Bladder microvascular endothelial cell (primary cell): ENCODE data around the gene SKAP1. TPM values are rescaled to one million over a fixed set of nuclear protein-coding genes. Genes with fewer than 3 reads are reported as not detected.

Source experiments
- total RNA-seq: library from RNA; depleted of rRNA; stranded (reverse); fragments of >200 nt; gene quantifications from 2 replicates; pipeline ENCODE4 v1.2.3, GENCODE V29; 2014

The SKAP1 gene
- total RNA-seq: 0.16 TPM in 1 of 2 replicates, not detected in the other

DNA sequence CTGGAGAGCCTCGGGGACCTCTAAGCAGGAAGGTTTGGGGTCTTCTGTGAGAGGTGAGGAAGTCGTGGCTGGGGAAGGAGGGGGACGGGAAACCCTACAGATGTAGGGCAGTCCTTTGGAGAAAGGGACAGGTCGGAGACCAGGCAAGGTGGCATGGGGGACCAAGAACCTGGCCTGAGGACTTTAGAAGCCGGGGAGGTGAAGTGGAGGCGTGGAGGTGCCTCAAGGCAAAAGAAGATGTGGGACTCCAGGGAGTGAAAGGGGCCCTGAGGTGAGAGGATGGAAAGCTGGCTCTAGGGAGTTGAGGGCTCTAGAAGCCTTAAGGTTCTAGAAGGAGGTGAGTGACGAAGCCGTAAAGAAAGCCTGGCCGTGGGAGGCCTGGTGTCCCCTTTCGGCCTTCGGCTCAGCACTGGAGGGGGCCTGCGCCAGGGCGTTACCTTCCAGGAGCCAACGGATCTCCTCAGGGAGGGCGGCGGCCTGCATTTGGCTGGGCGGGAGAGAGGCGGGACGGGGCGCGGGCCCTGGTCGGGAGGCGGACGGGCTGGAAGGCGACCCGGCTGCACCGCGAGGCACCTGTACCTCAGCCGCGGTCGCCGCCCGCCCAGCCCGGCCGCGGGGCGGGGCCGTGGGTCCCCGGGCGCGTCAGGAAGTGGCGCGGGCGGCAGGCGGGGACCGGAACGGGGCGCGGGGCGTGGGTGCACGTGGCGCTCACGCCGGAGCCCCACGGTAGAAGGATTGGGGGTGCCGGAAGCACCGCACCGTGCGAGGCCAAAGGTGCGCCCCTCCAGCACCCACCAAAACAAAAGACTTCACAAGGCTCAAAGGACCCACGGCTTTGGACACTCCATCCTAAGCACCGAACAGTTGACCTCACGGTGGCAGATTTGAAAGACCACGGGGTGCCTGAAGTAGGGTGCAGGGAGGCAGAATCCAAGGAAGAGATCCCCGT lies at the start of gene SKAP1:
SKAP1 (minus strand) TSS at position 577 of the 949 bp plus-strand sequence.

GRCh38 chr17:48107137-48108055 lies 322.6 kb downstream of the SKAP1 start, which contains the start of gene SNX11:
SNX11 (plus strand) TSS chr17:48107766; CDS start chr17:48112044, 4,278 bp downstream.

DNA sequence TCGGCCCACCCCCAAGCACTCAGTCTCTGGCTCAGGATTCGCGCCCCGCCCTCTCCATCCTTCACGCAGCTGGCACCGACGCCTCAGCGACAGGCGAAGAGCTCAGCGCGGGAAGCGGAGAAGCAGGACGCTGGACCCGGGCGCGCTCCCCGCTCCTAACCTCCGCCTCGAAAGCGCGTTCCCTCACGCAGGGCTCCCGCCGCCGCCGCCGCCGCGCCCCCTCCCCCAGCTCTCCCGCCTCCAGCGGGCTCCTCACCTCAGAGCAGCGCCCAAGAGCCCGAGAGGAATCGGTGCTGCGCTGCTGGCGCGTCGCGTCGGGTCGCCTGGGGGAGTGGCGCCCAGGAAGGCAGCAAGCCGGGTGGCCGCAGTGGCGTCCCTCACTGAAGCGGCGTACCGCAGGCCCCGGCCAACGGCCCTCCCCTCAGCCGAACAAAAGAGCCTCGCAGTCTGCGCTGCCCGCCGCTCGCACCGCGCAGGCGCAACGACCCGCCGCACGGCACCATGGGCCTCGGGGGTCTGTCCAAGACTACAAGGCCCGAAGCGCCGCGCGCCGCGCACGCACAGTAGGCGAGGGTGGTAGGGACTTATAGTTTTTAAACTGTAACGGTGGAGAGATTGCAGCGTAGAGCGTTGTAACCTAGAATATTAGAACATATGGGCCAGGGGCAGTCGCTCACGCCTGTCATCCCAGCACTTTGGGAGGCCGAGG lies 328.8 kb downstream of the SKAP1 start, which contains the start of gene CBX1:
CBX1 (minus strand) TSS at position 467 of the 709 bp plus-strand sequence. CDS start 24,474 bp downstream, outside the sequence.

Other genes with a start within 250 kb of the SKAP1 start
- gene HOXB1, start 100.8 kb upstream of the SKAP1 start, total RNA-seq: not detected in 2 replicates
- 1.6 and 5.2 TPM in 2 replicates for gene HOXB2, start 114.9 kb upstream of the SKAP1 start, total RNA-seq
- gene HOXB4, start 148.1 kb upstream of the SKAP1 start, total RNA-seq: 2.3 and 3.3 TPM in 2 replicates
- gene HOXB3, start 160.0 kb upstream of the SKAP1 start, total RNA-seq: 5.3 and 6.8 TPM in 2 replicates
- gene HOXB5, start 163.6 kb upstream of the SKAP1 start, total RNA-seq: 0.25 and 0.32 TPM in 2 replicates
- gene HOXB6, start 174.8 kb upstream of the SKAP1 start, total RNA-seq: 9.9 and 10.2 TPM in 2 replicates
- gene HOXB7, start 180.8 kb upstream of the SKAP1 start, total RNA-seq: 6.9 and 14.6 TPM in 2 replicates
- 1.4 and 4.9 TPM in 2 replicates for gene HOXB8, start 185.1 kb upstream of the SKAP1 start, total RNA-seq
- gene HOXB9, start 196.1 kb upstream of the SKAP1 start, total RNA-seq: 0.49 and 0.57 TPM in 2 replicates